SK-N-MC (cell line): ENCODE data around the gene REC114.

Experiments used
- EZH2 ChIP-seq: fragments of 200-600 bp; sonication (generic); IDR thresholded peaks from one replicate; pipeline ENCODE4 v1.6.1; 2017; ENCODE audit warnings: antibody characterized with exemption
- POLR2AphosphoS5 ChIP-seq: IDR thresholded peaks from 2 replicates; pipeline ENCODE4 v1.6.1; 2012; ENCODE audit warnings: mild to moderate bottlenecking, low read depth, low read length, borderline replicate concordance

DNA sequence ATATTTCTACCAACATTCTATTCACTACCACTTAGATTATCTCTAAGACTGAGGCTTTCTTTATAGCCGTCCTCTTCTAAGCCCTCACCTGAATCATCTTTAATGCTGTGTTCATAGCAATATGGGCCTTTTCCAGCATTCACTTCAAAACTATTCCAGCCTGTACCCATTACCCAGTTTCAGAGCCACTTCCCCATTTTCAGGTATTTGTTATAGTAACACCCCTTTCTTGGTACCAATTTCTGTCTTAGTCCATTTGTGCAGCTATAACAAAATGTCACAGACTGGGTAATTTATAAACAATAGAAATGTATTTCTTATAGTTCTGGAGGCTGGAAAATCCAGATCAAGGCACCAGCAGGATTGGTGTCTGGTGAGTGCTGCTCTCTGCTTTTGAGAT lies 45.7 kb downstream of the REC114 start:
- TF ChIP-seq POLR2AphosphoS5 (no peak), EZH2 (no peak)
